ENCODE results near the gene AFMID. TPM values are rescaled to one million over a fixed set of nuclear protein-coding genes. Genes with fewer than 3 reads are reported as not detected.
A peak's percentile ranks its signal among the peaks of the same experiment; 100 is the strongest.

The AFMID gene
- total and polyA plus RNA-seq, 2 donors (not counting 1 experiment from before 2014, with no cell fraction given): 18.2 to 24.8 TPM

GRCh38 chr17:78242024-78242742 is 55.0 kb downstream of the AFMID start:
- WGBS (ENCODE audit: insufficient coverage): 35% methylated on average over 12 of the region's 21 CpGs
- Histone ChIP-seq H3K4me3 (ENCODE audit: control extremely low read depth in 1 of 5, extremely low read depth in 1 of 5, insufficient read depth in 1 of 5, low read depth in 2 of 5, low read length in 4 of 5) (no peak overlapping the region), H3K9ac (ENCODE audit: low read length) (no peak overlapping the region), H3K27me3 (replicated peaks in 1 of 4; ENCODE audit: control extremely low read depth in 1 of 4, control insufficient read depth in 3 of 4, insufficient read depth in 4 of 4, low read length in 3 of 4) (no peaks in the 10 kb centered on the region), H3K36me3 (replicated peaks in 1 of 2; ENCODE audit: control extremely low read depth in 1 of 2, control insufficient read depth in 1 of 2, extremely low read depth in 1 of 2, insufficient read depth in 2 of 2, low read length in 1 of 2) (no peaks in the 10 kb centered on the region), H3K4me2 (replicated peaks; ENCODE audit: low read depth, low read length, poor library complexity, severe bottlenecking) (peak overlapping the region; percentile 44), H3K79me2 (ENCODE audit: control insufficient read depth, insufficient read depth, low read length) (no peaks in the 10 kb centered on the region), H2AFZ (ENCODE audit: insufficient read depth, low read depth, low read length, poor library complexity, severe bottlenecking) (no peak overlapping the region), H3K27ac (ENCODE audit: low read length in 2 of 2) (peak overlapping the region; percentile 54 to 79), H4K20me1 (ENCODE audit: control insufficient read depth, insufficient read depth, low read length, poor library complexity, severe bottlenecking) (no peaks in the 10 kb centered on the region), H3K9me3 (ENCODE audit: control extremely low read depth in 1 of 3, control insufficient read depth in 2 of 3, insufficient read depth in 1 of 3, low read length in 2 of 3) (peaks cover 0 to 28% (median 0%) of the 10 kb centered on the region in 3 donors), H3K4me1 (ENCODE audit: control insufficient read depth in 2 of 2, insufficient read depth in 2 of 2, low read length in 2 of 2) (peaks cover 26 to 34% of the 10 kb centered on the region in 2 donors)
- Mint-ChIP-seq H3K27ac (peak overlapping the region; percentile 90), H3K4me1 (peaks cover 45% of the 10 kb centered on the region), H3K9me3 (ENCODE audit: insufficient read depth) (no peaks in the 10 kb centered on the region), H3K27me3 (no peaks in the 10 kb centered on the region), H3K4me3 (peak overlapping the region; percentile 50)
- intact Hi-C loops (cut with micrococcal nuclease): loop anchor here (1.0 kb wide), 1 partner anchor 55 kb away; the partner anchor contains the start of genes AFMID and TK1
- CTCF ChIA-PET: interaction anchor here (1.0 to 3.2 kb wide), 6 partner anchors 9 to 157 kb away, joined by 3 to 26 read pairs (median 7); no protein-coding TSS in a partner anchor
- no peak for TF ChIP-seq CTCF (IDR thresholded peaks at IDR 0.05)
- no peak for TF ChIP-seq EZH2 (IDR thresholded peaks at IDR 0.05; ENCODE audit: borderline replicate concordance, insufficient read depth, low read depth, low read length, poor library complexity, severe bottlenecking)
- POLR2A ChIA-PET: interaction anchor here (0.6 to 1.2 kb wide), 2 partner anchors 47 to 102 kb away, joined by 3 to 4 read pairs; no protein-coding TSS in a partner anchor
- DNase-seq: peak; percentile 76
- ATAC-seq (ENCODE audit: low read depth): peak; percentile 85

- no peak overlapping the region for H3K27ac Mint-ChIP-seq
Observed at GRCh38 chr17:78247304-78247703, 60.1 kb downstream of the AFMID start.

More at GRCh38 chr17:78247304-78247703, 60.1 kb downstream of the AFMID start:
- Histone ChIP-seq H3K4me2 (replicated peaks; ENCODE audit: low read depth, low read length, poor library complexity, severe bottlenecking) (no peak overlapping the region), H4K20me1 (ENCODE audit: control insufficient read depth, insufficient read depth, low read length, poor library complexity, severe bottlenecking) (peaks cover 7% of the 10 kb centered on the region), H3K79me2 (ENCODE audit: control insufficient read depth, insufficient read depth, low read length) (no peaks in the 10 kb centered on the region), H3K9ac (ENCODE audit: low read length) (no peak overlapping the region), H3K4me1 (ENCODE audit: control insufficient read depth in 2 of 2, insufficient read depth in 2 of 2, low read length in 2 of 2) (peaks cover 29 to 31% of the 10 kb centered on the region in 2 donors), H3K36me3 (replicated peaks in 1 of 2; ENCODE audit: control extremely low read depth in 1 of 2, control insufficient read depth in 1 of 2, extremely low read depth in 1 of 2, insufficient read depth in 2 of 2, low read length in 1 of 2) (no peaks in the 10 kb centered on the region), H3K27ac (ENCODE audit: low read length in 2 of 2) (no peak overlapping the region), H3K27me3 (replicated peaks in 1 of 4; ENCODE audit: control extremely low read depth in 1 of 4, control insufficient read depth in 3 of 4, insufficient read depth in 4 of 4, low read length in 3 of 4) (no peaks in the 10 kb centered on the region), H3K4me3 (ENCODE audit: control extremely low read depth in 1 of 5, extremely low read depth in 1 of 5, insufficient read depth in 1 of 5, low read depth in 2 of 5, low read length in 4 of 5) (no peak overlapping the region), H3K9me3 (ENCODE audit: control extremely low read depth in 1 of 3, control insufficient read depth in 2 of 3, insufficient read depth in 1 of 3, low read length in 2 of 3) (peaks cover 0 to 15% (median 0%) of the 10 kb centered on the region in 3 donors), H2AFZ (ENCODE audit: insufficient read depth, low read depth, low read length, poor library complexity, severe bottlenecking) (no peak overlapping the region)
- WGBS (ENCODE audit: insufficient coverage): 98% methylated on average over 6 of the region's 8 CpGs
- no peak for DNase-seq
- peaks cover 30% of the 10 kb centered on the region for H3K4me1 Mint-ChIP-seq
- ChIA-PET CTCF (interaction anchor here (0.6 to 6.1 kb wide), 4 partner anchors 66 to 163 kb away, joined by 4 to 47 read pairs (median 18); no protein-coding TSS in a partner anchor), POLR2A (no interaction called here)
- intact Hi-C loops (cut with micrococcal nuclease): no loop called here
- H3K4me3 Mint-ChIP-seq: no peak overlapping the region
- H3K27me3 Mint-ChIP-seq: no peaks in the 10 kb centered on the region
- TF ChIP-seq EZH2 (IDR thresholded peaks at IDR 0.05; ENCODE audit: borderline replicate concordance, insufficient read depth, low read depth, low read length, poor library complexity, severe bottlenecking) (no peak), CTCF (IDR thresholded peaks at IDR 0.05) (no peak)
- H3K9me3 Mint-ChIP-seq (ENCODE audit: insufficient read depth): no peaks in the 10 kb centered on the region
- ATAC-seq (ENCODE audit: low read depth): no peak
